H54 (cell line): ENCODE measurements around the gene ATXN1.
A peak's percentile ranks its signal among the peaks of the same experiment; 100 is the strongest.

Experiments
- DNase-seq: peaks from one replicate; pipeline ENCODE4 v3.0.0; 2011; ENCODE audit warnings: low spot score, mixed read lengths; ENCODE audit not compliant: insufficient read length
- FAIRE-seq: peaks from 3 replicates; lab custom pipeline; 2011; peaks lifted over from hg19 to GRCh38; lab: Jason Lieb, UNC
- POLR2A ChIP-seq: IDR thresholded peaks from 2 replicates; pipeline ENCODE4 v1.6.1; 2011; ENCODE audit warnings: low read depth, mild to moderate bottlenecking, low read length

Gene ATXN1

DNA sequence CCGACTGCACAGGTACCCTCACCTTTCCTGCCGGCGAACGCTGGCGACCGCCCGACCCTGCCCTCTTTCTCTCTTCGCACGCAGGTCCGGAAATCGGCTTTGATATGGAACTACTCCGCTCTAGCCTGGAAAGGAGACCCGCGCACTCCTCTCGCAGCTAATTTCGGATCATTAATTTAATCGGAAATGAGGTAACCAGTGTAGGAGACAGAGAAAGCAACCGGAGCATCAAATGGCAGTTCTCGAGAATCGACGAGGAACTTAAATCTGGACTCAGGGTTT, 949 bp upstream of the ATXN1 start:
- peak; percentile 43 for DNase-seq
- TF ChIP-seq POLR2A = no peak
- FAIRE-seq = no peak

DNA sequence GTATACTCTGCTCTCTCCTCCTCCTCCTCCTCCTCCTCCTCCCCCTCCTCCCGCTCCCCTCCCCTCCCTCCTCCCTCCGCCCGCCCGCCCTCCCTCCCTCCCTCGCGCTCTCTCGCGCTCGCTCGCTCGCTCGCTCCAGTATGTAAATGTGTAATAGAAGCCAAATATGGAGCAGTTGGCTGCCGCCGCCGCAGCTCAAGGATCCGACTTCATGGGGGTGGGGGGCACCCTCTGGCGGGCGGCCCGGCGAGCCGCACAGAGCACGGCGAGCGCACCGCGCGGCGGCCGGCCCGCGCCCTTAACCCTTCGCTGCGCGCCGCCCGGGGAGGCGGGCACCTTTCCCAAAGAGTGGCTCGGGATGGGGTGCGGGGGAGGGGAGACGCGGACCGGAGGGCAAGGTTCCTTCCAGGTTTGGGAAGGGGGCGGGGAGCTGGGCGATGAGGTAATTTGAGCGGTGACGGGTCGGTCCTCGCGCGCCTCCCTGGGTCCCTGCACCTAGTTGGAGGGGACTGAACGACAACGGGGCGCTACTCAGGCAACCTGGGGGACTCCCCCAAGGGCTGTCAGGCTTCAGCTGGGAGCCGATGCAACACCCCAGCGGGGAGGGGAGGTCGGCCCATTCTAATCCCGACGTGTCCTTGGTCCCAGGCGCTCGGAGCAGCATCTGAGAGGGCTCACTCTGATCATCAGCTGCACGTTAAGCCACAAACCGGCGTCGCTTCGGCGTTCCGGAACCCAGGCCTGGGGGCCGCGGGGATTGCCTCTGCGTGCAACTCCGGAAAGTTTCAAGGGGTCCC, 409 bp upstream of the ATXN1 start:
- DNase-seq = peak; percentile 68
- no peak; the same call in none of the 2 replicates for TF ChIP-seq POLR2A
- FAIRE-seq = peak; percentile 11

DNA sequence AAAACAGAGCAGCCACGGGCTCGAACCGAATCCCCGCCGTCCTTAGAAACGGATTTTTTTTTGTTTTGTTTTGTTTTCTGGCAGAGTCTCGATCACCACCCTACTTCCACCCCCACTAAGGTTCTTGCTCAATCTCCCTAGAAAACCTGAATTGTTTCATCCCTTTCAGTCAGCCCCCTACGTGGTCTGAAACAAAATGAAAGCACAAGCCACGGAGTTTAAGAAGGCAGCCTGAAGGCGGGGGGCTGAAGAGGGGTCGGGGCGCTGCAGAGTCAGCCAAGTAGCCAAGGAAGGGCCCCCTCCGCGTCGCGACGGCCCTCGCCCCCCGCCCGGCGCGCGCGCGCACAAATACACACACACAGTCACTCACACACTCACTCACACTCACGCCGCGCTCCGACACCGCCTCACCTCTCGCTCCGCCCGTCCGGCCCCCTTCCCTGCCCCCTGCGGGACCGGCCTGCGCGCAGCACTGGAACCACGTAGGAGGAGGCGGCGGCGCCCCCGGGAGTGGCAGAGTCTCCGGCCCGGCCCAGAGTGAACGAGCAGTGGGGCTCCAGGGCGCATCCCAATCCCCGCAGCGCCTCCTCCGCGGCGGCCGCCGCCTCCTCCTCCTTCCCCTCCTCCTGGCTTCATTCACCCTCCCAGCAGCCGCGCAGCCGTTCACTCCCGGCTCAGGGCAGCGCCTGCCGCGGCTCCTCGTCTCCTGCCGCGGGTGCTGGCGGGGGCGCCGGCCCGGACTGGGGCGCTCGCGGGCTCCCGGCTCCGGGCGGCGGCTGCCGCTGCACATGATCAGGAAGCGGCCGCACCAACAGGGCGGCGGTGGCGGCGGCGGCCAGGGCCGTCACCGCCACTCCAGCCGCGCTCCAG, 1.4 kb downstream of the ATXN1 start:
- no peak for FAIRE-seq
- DNase-seq = peak; percentile 60
- peak; percentile 76 for TF ChIP-seq POLR2A

DNA sequence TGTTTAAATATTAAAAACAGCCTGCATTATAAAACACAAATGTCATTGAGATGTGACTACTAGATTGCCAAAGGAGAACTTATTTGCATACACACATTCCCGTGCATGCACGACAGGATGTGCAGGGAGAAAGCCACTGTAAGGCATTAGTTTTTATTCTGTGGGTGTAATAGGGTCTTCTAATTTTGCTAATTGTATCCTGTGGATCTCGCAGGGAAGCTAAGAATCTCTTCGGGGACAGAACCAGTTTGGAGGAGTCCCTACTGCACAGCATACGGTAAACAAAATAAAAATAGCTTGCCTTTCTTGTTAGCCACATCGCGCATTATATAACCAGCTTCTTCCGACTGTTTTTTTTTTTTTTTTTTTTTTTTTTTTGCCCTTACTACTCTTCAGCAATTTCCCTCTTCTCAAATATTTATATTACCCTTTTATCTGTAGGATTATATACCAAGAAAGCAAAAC, 2.0 kb downstream of the ATXN1 start:
- no peak for TF ChIP-seq POLR2A
- peak; percentile 33 for DNase-seq
- peak; percentile 73 for FAIRE-seq

DNA sequence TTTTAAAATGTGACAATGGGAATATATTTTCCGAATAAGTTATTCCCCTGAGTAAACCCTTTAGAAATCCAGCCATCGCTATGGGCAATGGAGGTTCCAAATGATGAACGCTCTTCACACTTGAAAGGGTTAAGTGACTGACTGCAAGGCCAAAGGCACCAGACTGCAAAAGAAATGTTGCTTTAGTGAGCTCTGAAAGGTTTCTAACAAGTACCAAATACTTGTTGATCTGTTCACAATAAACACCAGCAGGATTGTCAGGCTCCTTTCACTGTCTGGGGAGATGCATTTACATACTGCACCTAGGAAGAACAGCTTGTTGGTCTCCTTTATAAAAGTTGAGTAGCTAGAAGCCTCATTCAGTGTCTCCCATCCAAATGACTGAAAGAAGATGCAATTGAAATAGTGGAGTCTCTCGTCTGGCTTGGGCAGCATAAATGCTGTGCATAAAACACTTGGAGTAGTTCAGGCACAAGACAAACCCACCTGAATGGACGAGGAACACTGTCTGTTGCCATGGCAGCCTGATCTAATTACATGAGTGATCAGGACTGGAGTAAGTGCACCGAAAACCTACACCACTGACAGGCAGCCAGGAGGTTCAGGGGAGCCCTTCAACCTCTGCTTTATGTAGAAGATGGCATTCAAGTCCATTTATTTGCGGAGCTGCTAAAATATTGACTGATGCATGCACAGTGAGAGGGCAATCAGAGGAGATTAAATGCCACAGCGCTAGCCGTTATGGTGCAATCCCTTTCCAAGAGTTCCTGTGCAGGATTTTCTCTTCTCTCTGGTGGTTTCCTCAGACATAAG, 2.9 kb downstream of the ATXN1 start:
- TF ChIP-seq POLR2A = no peak
- DNase-seq (no peak), FAIRE-seq (peak; percentile 20)

DNA sequence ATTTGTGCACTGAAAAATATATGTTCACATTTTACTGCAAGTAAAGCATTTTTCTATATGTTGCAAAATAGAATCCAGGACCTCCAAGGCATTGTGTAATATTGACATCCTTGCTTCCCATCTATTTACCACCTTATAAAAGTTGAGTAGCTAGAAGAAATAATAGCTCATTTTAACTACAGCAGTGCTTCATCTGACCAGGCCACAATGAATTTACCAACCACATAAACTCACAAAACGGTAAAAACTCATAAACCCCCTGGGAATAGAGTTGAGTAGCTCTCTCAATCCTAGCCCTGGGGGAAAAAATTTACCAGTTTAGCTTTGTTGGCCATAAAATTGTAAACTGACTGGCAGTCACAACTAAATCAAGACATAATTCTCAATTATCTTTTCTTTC, 3.9 kb downstream of the ATXN1 start:
- DNase-seq (no peak), FAIRE-seq (no peak)
- no peak for TF ChIP-seq POLR2A

DNA sequence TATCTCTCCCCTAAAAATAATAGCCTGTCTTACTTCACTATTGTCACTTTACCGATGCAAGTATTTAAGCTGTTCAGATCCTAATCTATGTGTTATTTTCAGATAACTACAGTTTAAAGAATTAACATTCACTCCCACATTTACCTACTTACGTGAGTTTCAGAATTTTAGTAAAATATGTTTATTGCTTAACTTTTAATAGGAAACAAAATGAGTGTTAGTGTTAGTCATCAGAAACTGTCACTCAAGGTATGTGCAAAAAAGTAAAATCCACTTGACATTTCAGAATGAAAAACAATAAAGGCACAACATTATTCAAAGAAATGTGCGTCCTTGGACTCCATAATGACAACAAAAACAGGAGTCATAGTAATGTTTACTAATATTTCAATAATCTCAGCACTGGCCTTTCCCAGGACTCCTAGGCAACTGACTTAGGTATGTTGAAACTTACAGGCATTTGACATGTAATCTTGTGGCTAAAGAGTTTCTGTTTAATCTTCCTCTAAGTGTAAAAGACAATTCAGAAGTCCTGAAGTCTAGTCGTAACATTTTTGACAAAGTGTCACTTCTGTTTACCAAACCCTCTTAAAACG, 4.5 kb downstream of the ATXN1 start:
- no peak for TF ChIP-seq POLR2A
- DNase-seq = no peak
- no peak for FAIRE-seq

DNA sequence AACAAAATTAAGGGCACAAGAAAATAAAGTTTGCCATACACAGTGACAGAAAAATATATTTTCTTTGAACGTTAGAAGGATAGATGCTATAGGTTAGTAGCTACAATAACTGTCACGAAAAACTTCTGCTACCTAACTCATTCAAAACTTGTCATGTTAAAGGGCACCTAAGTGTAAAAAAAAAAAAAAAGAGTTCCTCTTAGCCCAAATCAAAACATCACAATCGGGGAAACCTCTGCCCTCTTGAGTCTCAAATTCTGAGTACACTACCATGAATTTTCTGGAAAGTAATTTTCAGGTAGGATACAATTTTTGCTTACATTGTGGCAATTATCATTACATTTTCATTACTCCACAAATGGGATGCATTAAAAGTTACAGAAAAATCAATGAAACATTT, 5.7 kb downstream of the ATXN1 start:
- no peak for DNase-seq
- TF ChIP-seq POLR2A = no peak
- no peak for FAIRE-seq

DNA sequence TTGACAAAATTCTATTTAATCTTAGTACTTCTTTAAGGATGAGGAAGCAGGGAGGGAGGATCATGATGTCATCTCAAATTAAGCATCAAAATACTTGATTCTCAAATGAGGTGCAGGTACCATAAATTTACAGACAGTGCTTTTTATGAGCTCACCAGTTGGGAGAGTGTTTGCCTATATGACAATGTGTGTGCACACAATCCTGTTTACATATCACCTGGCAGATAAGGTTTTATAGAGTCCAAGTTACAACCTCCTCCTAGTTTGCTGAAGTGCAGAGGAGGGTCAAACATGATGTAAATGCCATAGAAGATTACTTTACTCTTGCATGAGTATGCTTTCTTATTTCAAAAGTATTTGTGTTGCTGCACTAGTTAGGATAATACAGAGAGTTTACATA, 6.4 kb downstream of the ATXN1 start:
- no peak for DNase-seq
- peak; percentile 33 for FAIRE-seq
- TF ChIP-seq POLR2A = no peak

DNA sequence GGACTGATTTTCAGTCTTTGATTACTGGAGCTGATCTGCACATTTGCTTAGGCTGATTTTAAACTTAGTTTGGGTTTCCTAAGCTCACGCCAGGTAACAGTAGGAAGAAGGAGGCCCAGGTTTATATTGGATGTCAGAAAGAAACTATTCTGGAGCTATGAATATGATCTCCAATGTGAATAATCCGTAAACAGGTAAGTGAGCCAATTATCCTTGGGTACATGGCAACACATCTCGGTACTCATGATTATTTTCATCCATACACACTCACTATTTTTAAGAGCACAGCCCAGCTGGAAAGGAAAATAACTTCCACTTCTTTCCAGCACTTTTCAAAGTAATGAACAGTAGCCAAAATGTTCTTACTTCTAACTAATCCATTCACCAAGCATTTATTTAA, 7.0 kb downstream of the ATXN1 start:
- TF ChIP-seq POLR2A = no peak
- no peak for DNase-seq
- no peak for FAIRE-seq

DNA sequence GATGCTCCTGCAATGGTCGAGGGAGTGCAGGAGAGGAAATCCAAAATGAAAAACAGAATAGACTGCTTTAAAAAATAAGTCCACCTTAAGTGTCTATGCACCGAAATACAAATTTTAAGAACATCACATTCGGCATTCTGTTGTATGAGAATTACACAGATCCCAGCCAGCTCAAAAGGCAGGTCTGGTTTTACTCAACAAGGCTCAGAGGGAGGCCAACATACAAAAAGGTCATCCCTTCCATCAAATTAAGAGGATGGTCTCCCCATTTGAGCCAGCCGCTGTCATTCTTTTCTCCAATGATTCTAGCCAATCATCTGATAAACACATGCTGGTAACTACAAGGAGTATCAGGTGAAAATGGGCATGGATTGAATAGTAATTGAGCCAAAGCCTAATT, 7.9 kb downstream of the ATXN1 start:
- DNase-seq (no peak), FAIRE-seq (no peak)
- TF ChIP-seq POLR2A = no peak

DNA sequence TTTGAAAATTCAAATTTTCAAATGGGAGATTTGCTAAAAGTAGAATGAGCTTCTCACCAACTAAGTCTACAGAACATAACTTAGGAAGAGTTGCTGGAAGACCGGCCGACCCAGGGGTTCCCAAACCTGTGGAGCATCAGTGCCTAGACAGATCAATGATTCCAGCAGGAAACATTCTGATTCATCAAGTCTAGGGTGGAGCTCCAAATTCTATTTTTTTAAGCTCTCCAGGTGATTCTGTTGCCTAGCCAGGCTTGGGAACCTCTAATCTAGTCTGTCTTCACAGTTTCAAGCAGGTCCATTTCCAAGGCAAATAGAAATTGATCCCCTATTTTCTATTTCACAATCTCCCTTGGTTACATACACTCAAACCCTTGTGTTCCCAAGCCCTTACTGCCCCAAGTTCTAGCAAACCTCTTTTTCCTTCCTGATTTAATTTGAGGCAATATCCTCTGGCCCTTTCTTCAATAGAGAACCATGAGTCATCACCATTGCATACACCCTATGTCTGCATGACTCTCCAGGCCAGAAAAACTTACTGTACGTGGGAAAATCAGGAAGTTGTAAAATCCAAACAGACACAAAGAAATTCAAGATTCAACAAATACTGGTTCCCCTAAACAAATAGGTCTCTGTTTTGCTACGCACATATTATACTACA, 8.9 kb downstream of the ATXN1 start:
- DNase-seq (peak; percentile 14), FAIRE-seq (peak; percentile 99)
- TF ChIP-seq POLR2A = no peak
